Measurements from ENCODE around the gene GJB5.

DNA sequence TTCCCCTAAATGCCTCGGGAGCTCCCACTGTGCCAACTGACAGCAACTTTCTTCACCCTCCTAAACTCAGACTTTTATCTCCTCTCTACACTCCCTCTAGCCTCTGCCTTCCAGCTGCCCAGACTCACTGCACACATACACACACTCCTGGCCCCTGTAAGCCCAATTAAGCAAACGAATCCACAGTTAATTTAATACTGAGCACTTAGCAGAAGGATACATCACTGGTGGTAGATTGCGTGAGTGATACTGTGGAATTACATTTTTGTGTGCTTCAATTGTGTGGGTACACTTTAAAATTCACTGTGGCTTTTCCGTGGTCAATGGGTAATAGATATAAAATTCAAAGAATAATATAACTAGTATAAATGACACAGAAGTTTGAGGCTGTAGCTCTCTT, 33.6 kb upstream of the GJB5 start:
- TF ChIP-seq, protein P1, sequence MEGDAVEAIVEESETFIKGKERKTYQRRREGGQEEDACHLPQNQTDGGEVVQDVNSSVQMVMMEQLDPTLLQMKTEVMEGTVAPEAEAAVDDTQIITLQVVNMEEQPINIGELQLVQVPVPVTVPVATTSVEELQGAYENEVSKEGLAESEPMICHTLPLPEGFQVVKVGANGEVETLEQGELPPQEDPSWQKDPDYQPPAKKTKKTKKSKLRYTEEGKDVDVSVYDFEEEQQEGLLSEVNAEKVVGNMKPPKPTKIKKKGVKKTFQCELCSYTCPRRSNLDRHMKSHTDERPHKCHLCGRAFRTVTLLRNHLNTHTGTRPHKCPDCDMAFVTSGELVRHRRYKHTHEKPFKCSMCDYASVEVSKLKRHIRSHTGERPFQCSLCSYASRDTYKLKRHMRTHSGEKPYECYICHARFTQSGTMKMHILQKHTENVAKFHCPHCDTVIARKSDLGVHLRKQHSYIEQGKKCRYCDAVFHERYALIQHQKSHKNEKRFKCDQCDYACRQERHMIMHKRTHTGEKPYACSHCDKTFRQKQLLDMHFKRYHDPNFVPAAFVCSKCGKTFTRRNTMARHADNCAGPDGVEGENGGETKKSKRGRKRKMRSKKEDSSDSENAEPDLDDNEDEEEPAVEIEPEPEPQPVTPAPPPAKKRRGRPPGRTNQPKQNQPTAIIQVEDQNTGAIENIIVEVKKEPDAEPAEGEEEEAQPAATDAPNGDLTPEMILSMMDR (conservative IDR thresholded peaks at IDR 0.05) = no peak
- TF ChIP-seq EZH2 (IDR thresholded peaks at IDR 0.05; ENCODE audit: low read depth) = no peak
